Lung (tissue), 12 donors: ENCODE results near the gene SLC37A1. TPM values are rescaled to one million over a fixed set of nuclear protein-coding genes. Genes with fewer than 3 reads are reported as not detected.

Source experiments
- ATAC-seq: fragments of 200-7000 bp; cut with Tn5 transposase; one replicate; pipeline ENCODE4 v1.9.1; 2020; ENCODE audit warnings: moderate number of reproducible peaks; ENCODE audit not compliant: insufficient read depth, low FRiP score
- DNase-seq, 3 donors: peaks; one replicate each; pipeline ENCODE4 v3.0.0-alpha.2; 2013 to 2017
- H3K27ac ChIP-seq, 2 donors: one replicate each; pipeline ENCODE4 v1.5.1; 2013; ENCODE audit warnings: mild to moderate bottlenecking in 2 of 2, moderate library complexity in 2 of 2, control low read depth in 1 of 2, inconsistent platforms in 1 of 2, low read depth in 1 of 2, low read length in 1 of 2
- H3K27me3 ChIP-seq, 3 donors: one replicate each; pipeline ENCODE4 v1.5.1; 2013; ENCODE audit warnings: low read length in 2 of 3; ENCODE audit not compliant: control insufficient read depth in 3 of 3, insufficient read depth in 3 of 3
- H3K36me3 ChIP-seq, 4 donors: one replicate each; pipeline ENCODE4 v1.5.1; 2013; ENCODE audit warnings: low read length in 4 of 4, mild to moderate bottlenecking in 1 of 4, moderate library complexity in 1 of 4; ENCODE audit not compliant: control insufficient read depth in 4 of 4, insufficient read depth in 4 of 4
- H3K4me1 ChIP-seq, 5 donors: one replicate each; pipeline ENCODE4 v1.5.1; 2013; ENCODE audit warnings: low read length in 5 of 5, mild to moderate bottlenecking in 2 of 5, moderate library complexity in 1 of 5; ENCODE audit not compliant: control insufficient read depth in 5 of 5, insufficient read depth in 5 of 5
- H3K4me3 ChIP-seq: one replicate; pipeline ENCODE4 v1.5.1; 2013; ENCODE audit warnings: mild to moderate bottlenecking, control low read depth, moderate library complexity
- H3K9ac ChIP-seq, 2 donors: one replicate each; pipeline ENCODE4 v1.5.1; 2013; ENCODE audit warnings: low read length in 2 of 2, control low read depth in 1 of 2; ENCODE audit not compliant: insufficient read depth in 1 of 2
- H3K9me3 ChIP-seq, 4 donors: one replicate each; pipeline ENCODE4 v1.5.1; 2013; ENCODE audit warnings: low read length in 3 of 4, mild to moderate bottlenecking in 1 of 4, moderate library complexity in 1 of 4; ENCODE audit not compliant: control insufficient read depth in 4 of 4, insufficient read depth in 3 of 4
- CTCF ChIP-seq: IDR thresholded peaks from 2 replicates; pipeline ENCODE4 v1.5.1; 2012; ENCODE audit warnings: mild to moderate bottlenecking; ENCODE audit errors: control extremely low read depth, extremely low read depth
- WGBS, 2 donors: extraction: QIAGEN DNeasy Blood & Tissue Kit; methylation state at CpG; one replicate each; pipeline ENCODE4 v1.1.7; 2013; 5-methylcytosine and 5-hydroxymethylcytosine counted together
- polyA plus RNA-seq, 2 donors: library from polyadenylated mRNA; stranded (reverse); fragments of 200-250 nt; gene quantifications; one replicate each; pipeline ENCODE4 v1.2.1, GENCODE V29; 2013
- total RNA-seq, 2 donors: library from RNA; depleted of rRNA in 1 of 2; stranded (reverse); fragments of >200 nt in 1 of 2; gene quantifications; one replicate each; pipeline ENCODE4 v1.2.1, GENCODE V29; 2014 to 2021
- donor health status: control.
- donor health status: control.
- donor health status: Bipolar disorder and iron deficiency.
- donor health status: healthy.
- donor health status: DM: yes; HTN: yes; CAD: no.

The SLC37A1 gene
- total and polyA plus RNA-seq, 4 donors, result 13.3 to 29.5 (median 19.6) TPM

- no peak overlapping the region for H3K27ac ChIP-seq
- no peak overlapping the region for H3K9ac ChIP-seq
- 29 to 43% methylated on average over 5 of the region's 5 CpGs for WGBS, 2 donors
- DNase-seq (no peak), ATAC-seq (no peak)
- H3K36me3 ChIP-seq, result no peaks in the 10 kb centered on the region
- TF ChIP-seq CTCF, result no peak
- peaks cover 0 to 4% (median 0%) of the 10 kb centered on the region in 5 donors for H3K4me1 ChIP-seq
- H3K27me3 ChIP-seq, result no peaks in the 10 kb centered on the region
- no peak overlapping the region for H3K4me3 ChIP-seq
- H3K9me3 ChIP-seq, result peaks cover 0 to 2% (median 0%) of the 10 kb centered on the region in 4 donors
Measured at GRCh38 chr21:42486531-42486930, 27.1 kb upstream of the SLC37A1 start.

GRCh38 chr21:42489006-42489563 lies 24.6 kb upstream of the SLC37A1 start:
- Histone ChIP-seq H3K9me3 (peaks cover 0 to 2% (median 0%) of the 10 kb centered on the region in 4 donors), H3K36me3 (no peaks in the 10 kb centered on the region), H3K9ac (no peak overlapping the region), H3K4me1 (peaks cover 0 to 4% (median 0%) of the 10 kb centered on the region in 5 donors), H3K4me3 (no peak overlapping the region), H3K27me3 (no peaks in the 10 kb centered on the region), H3K27ac (no peak overlapping the region)
- WGBS, 2 donors, result 79 to 88% methylated on average over 2 of the region's 2 CpGs
- no peak for DNase-seq
- ATAC-seq, result no peak
- TF ChIP-seq CTCF, result no peak

GRCh38 chr21:42489991-42490390 lies 23.7 kb upstream of the SLC37A1 start:
- Histone ChIP-seq H3K4me1 (peaks cover 0 to 4% (median 0%) of the 10 kb centered on the region in 5 donors), H3K27me3 (no peaks in the 10 kb centered on the region), H3K9me3 (peaks cover 0 to under 1% (median 0%) of the 10 kb centered on the region in 4 donors), H3K27ac (no peak overlapping the region), H3K4me3 (no peak overlapping the region), H3K9ac (no peak overlapping the region), H3K36me3 (no peaks in the 10 kb centered on the region)
- ATAC-seq (no peak), DNase-seq (no peak)
- 84% methylated on average over 4 of the region's 4 CpGs for WGBS, 2 donors
- no peak for TF ChIP-seq CTCF

- no peak for TF ChIP-seq CTCF
- H3K9ac ChIP-seq, result no peak overlapping the region
- ATAC-seq (no peak), DNase-seq (no peak)
- no peak overlapping the region for H3K4me3 ChIP-seq
- no peaks in the 10 kb centered on the region for H3K36me3 ChIP-seq
- H3K27ac ChIP-seq, result no peak overlapping the region
- no peaks in the 10 kb centered on the region for H3K9me3 ChIP-seq
- H3K27me3 ChIP-seq, result no peaks in the 10 kb centered on the region
- H3K4me1 ChIP-seq, result peaks cover 0 to 6% (median 0%) of the 10 kb centered on the region in 5 donors
Measured at GRCh38 chr21:42490720-42491119, 22.9 kb upstream of the SLC37A1 start.
